ENCODE data around the gene SMPX.

Gene SMPX

GRCh38 chrX:21657318-21658151, 100.4 kb downstream of the SMPX start:
- H2AFZ ChIP-seq (ENCODE audit: low read depth, low read length, severe bottlenecking), result no peak overlapping the region
- no peak overlapping the region for H3K4me3 ChIP-seq (ENCODE audit: insufficient read depth, low read length, poor library complexity, severe bottlenecking)
- H3F3A ChIP-seq (ENCODE audit: insufficient read depth), result no peaks in the 10 kb centered on the region
- no peak overlapping the region for H3K4me2 ChIP-seq (ENCODE audit: low read depth, low read length, poor library complexity, severe bottlenecking)
- no peaks in the 10 kb centered on the region for H4K20me1 ChIP-seq (ENCODE audit: low read depth, low read length)
- H3K36me3 ChIP-seq (ENCODE audit: low read length), result no peaks in the 10 kb centered on the region
- H3K9me3 ChIP-seq (ENCODE audit: insufficient read depth, low read length), result no peaks in the 10 kb centered on the region
- H3K9me2 ChIP-seq (replicated peaks; ENCODE audit: insufficient read depth, low read length), result no peaks in the 10 kb centered on the region
- no peak overlapping the region for H3K27ac ChIP-seq (ENCODE audit: low read depth, low read length)
- TF ChIP-seq EZH2phosphoT487 (conservative IDR thresholded peaks at IDR 0.05; ENCODE audit: low read length) (no peak), CTCF (IDR thresholded peaks at IDR 0.05; ENCODE audit: insufficient read depth, low read length, poor library complexity, severe bottlenecking) (no peak)
- no peaks in the 10 kb centered on the region for H3K27me3 ChIP-seq (ENCODE audit: low read length)
- H3K79me2 ChIP-seq (ENCODE audit: insufficient read depth, low read length), result no peaks in the 10 kb centered on the region
- no peak overlapping the region for H3K9ac ChIP-seq (ENCODE audit: low read length)

GRCh38 chrX:21656587-21657317, 101.2 kb downstream of the SMPX start:
- Histone ChIP-seq H3K9me2 (replicated peaks; ENCODE audit: insufficient read depth, low read length) (no peaks in the 10 kb centered on the region), H3F3A (ENCODE audit: insufficient read depth) (no peaks in the 10 kb centered on the region), H4K20me1 (ENCODE audit: low read depth, low read length) (no peaks in the 10 kb centered on the region), H3K4me2 (ENCODE audit: low read depth, low read length, poor library complexity, severe bottlenecking) (no peak overlapping the region), H3K9ac (ENCODE audit: low read length) (no peak overlapping the region), H3K79me2 (ENCODE audit: insufficient read depth, low read length) (no peaks in the 10 kb centered on the region), H3K4me3 (ENCODE audit: insufficient read depth, low read length, poor library complexity, severe bottlenecking) (no peak overlapping the region), H3K9me3 (ENCODE audit: insufficient read depth, low read length) (no peaks in the 10 kb centered on the region), H3K27ac (ENCODE audit: low read depth, low read length) (no peak overlapping the region), H2AFZ (ENCODE audit: low read depth, low read length, severe bottlenecking) (no peak overlapping the region), H3K36me3 (ENCODE audit: low read length) (no peaks in the 10 kb centered on the region), H3K27me3 (ENCODE audit: low read length) (no peaks in the 10 kb centered on the region)
- TF ChIP-seq CTCF (IDR thresholded peaks at IDR 0.05; ENCODE audit: insufficient read depth, low read length, poor library complexity, severe bottlenecking) (no peak), EZH2phosphoT487 (conservative IDR thresholded peaks at IDR 0.05; ENCODE audit: low read length) (no peak)
